Measurements from ENCODE around the gene HEG1.

Gene HEG1

DNA sequence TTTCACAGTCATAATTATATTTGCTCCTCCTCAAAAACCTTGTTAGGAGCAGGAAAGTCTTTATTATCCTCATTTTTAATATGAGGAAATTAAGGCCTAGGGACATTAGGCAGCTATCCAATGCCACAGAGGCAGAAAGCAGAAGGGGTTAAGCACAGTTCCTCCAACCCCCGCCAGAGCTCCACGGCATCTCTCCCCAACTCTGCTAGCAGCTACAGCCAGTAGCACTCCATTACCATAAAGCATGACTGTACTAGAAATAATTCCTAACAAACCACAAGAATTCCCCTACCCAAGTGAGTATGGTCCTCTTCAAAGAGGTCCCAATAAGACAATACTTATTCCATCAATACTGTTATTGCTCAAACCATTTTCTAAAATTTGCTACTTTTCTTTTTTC, 9.8 kb downstream of the HEG1 start:
- no peak for DNase-seq

DNA sequence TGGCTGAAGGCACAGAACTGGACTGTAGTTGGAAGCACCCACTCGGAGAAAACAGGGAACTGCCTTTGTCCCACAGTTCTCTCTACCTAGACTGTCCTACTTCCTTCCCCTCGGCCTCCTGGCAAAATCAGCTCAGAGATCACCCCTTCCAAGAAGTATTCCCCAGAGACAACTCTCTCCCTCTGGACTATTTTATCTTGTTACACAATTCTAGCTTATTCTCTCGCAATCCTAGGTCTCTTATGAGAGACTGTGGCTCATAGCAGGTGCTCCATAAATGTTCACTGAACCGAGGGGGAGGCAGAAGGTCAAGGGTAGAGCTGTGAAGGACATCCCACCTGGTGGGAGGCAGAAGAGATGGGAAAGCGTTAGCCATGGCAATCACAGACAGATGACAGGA, 10.6 kb downstream of the HEG1 start:
- DNase-seq: no peak

DNA sequence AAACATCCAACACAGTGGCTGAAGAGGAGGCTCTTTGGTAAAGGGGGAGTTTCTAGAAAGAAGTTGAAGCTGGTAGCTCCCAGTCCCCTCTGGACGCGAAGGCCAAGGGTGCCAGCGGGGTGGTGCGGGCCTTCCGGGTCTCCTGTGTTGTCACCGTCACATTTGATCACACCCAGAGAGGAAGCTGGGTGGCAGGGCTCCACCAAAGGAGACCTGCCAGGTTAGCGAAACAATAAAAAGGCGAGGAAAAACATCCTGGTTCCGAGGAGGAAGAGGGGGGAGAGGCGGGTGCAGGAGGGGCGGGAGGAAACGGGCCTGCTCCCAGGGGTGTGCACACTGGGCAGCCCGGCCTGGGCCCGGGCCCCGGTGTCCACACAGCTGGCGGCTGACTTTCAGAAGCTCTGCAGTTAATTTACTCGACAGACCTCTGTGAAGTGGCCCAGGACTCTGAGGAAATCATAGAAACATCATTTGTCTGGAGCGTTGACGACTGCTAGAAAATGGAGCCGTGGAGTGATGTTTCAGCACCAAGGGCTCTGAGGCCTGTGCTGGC, 12.1 kb downstream of the HEG1 start:
- no peak for DNase-seq

DNA sequence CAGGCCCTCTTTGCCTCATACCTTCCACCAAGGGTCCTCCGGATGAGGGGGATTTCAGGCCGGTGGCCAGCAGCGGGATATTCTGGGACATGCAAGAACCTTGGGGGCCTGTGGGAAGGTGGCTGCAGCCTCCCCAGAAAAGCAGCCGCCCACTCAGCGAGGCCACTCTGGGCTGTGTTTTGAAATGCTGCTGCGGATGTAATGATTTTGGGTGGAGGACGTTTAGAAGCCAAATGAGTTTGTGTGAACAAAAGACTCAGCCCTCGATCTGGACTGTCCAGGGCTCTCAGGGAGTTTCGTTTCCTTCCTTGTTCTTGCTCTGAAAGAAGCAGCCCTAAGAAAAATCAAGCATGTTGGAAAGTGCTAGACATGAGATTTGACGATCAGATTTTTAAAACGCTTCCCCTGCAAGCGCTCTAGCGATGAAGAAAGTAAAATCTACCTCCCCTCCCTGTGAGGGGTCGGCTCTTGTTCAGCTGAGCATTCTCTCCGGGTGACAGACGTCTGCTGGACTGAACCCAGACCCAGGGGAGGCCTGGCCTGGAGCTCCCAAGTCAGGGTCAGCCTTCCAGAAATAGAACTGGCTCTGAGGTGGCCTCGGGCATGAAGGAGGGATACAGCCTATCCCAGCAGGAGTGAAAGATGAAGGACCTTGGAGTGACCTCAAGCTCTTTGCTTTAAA, 12.9 kb downstream of the HEG1 start:
- DNase-seq: no peak

DNA sequence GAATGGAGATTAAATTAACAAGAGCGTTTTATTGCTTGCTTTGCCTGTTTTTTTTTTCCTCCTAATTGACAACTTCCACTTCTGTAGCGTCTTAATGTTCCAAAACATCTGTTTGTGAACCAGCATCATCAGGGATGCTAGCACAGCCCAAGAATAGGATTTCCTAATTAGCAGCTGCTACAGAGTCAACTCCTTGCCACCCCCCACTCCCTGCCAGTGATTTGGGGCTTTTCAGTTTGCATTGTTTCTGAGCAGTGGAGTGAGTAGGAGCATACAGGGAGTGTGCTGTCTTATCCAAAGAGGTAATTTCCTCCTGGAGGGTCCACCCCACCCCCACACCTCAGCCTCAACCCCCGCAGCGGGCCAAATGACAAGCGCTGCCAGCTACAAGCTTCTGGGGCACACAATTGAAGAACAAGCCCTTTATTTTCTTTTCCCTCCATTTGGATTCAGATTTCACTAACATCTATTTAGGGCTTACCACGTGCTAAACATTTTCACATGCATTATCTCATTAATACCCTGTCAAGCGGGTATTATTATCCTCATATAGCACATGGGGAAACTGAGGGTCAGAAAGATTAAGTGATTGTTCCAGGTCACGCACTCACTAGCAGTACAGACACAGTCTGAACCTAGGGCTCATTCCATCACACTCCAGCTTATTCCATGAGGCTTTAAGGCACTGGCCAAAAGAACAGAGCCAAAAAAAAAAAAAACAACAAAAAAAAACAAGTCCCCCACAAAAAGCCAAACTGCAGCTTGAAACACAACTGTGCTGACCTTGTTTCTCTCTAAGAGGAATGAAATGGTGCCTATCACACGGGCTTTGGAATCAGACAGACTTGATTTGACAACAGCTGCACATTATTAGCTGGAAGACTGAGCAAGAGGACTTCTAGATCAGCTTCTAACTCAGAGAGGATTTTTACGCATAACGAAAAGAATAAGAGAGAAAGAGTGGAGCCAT, 16.4 kb downstream of the HEG1 start:
- no peak for DNase-seq

DNA sequence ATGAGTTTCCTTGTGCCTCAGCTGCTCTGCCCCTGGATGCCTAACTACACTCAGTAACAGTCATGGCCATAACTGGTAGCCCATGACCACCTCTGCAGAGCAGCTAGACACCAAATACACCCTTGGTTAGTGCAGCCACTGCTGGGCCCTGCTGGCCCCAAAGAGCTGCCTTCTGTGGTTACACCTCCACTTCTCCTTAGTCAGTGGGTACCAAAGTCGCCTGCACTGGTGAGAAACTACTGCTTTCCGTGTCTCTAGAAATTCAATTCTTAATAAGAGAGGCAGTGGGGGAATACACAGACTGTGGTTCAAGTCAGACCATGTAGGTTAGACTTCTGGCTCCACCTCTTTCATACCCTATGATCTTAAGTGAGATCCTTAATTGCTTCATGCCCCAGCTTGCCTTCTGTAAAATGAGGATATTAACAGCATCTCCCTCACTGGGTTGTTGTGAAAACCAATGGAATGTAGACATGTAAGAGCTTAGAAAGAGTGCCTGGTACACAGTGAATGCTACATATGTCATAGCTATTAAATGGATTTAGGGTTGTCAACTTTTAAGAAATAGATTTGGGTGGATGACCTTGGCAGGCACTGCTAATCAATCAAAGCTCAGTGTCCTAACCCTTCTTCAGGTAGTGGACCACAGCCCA, 18.2 kb downstream of the HEG1 start:
- DNase-seq: no peak

DNA sequence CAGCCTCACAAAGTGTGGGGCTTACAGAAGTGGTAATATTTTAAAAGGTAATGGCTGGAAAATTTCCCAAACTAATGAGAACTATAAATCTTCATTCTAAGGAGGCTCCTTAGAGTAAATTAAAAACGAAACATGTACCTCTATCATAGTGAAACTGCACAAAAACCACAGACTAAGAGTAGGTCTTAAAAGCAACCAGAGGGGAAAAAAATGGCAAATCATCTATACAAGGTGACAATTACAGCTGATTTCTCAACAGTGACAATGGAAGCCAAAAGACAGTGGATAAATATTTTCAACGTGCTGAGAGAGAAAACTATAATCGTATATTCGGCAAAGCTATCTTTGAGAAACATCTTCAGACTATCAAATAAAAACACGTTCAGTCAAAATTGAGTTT, 20.6 kb downstream of the HEG1 start:
- no peak for DNase-seq

DNA sequence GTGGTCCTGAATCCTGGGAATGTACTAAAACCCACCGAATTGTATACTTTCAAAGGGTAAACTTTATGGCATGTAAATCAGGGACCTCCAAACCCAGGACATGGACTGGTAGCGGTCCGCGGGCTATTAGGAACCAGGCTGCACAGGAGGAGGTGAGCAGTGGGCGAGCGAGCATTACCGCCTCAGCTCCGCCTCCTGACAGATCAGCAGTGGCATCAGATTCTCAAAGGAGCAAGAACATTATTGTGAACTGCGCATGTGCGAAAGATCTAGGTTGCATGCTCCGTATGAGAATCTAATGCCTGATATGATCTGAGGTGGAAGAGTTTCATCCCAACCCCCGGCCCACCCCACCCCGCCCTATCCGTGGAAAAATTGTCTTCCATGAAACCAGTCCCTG, 22.2 kb downstream of the HEG1 start:
- DNase-seq: no peak

DNA sequence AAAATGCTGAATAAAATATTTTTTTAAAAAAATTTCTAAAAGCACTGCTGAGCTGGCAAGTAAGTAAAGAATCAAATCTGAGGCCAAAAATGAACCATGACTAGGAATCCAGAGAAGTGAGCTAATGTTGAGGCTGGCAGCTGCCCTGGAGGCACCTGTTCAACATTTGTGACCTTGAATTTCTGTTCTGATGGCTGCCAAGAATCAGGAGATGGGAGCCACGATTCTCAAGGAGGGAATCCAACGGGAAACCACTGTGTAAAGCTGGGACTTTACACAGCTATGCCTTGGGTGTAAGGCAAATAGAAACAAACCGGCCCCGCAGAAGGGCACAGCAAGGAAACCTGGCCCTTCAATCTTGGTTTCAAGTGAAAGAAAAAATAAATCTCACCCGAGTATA, 22.7 kb downstream of the HEG1 start:
- no peak for DNase-seq

DNA sequence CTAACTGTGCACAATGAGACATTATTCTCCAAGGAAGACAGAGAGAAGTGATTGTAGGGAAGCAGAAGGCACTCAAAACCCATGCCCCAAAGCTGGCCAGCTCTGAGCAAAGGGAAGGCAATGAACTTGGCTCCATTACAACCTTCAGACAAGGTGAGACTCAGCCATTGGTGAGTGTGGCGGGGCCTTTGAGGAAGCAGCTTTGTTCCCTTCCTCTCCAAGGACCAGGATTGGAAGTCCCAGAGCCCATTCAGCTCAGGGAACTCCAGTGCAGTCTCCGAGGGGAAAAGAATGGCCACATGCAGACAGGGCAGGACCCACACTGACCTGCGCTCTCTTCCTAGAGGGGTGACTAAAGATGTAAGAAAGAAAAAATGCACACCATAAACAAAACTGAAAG, 23.1 kb downstream of the HEG1 start:
- no peak for DNase-seq

DNA sequence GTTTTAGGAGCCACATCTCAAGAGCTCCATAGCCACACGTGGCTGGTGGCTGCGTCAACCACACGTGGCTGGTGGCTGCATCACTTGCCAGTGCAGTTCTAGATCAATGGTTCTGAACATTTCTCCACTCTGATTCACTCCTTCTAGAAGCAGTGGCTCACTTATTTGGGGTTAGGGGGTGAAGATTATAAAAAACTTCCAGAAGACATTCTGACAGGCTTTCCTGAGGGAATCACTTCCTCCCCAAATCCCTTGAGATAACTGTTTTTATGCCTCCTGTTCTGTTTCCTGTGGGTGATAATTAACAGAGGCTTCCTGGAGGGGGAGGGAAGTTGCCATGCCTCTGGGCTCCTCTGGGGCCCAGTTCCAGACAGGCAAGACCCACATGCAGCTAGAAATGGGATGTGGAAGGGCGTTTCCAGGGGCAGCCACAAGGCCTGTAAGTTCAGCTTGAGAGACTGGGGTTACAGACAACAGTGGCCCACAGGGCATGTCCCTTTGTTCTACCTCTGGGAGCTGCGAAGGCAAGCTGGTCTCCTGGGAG, 23.6 kb downstream of the HEG1 start:
- DNase-seq: no peak

DNA sequence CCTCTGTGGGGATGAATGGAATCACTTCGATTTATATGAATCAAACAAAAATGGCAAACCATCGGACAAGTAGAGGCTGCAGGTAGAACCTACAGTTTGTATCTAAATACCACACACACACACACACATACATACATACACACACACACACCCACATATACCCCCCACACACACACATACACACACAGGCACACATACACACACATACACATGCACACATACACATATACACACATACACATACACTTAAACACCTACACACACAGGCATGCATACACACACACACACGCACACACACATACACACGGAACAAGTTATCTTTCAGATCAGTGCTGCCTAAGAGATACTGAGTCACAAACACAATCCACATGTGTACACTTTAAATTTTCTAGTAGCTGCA, 24.3 kb downstream of the HEG1 start:
- DNase-seq: no peak

DNA sequence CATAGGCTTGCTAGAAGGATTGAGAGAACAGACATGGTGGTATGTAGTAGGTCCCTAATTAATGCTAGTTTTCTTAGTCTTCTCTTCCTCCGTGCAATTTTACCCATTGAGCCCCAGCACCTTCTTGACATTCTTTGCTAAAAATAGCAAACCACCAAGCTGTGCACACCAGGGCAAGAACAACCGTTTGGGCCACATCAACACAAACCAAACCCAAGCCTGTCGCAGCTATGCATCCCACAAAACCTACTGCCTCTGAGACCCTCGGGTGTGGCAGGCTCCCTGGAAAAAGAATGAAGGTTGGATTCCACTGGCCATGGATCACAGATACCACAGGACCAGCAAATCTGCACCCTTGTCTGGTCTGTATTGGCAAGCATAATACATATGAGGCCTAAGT, 27.1 kb downstream of the HEG1 start:
- no peak for DNase-seq

DNA sequence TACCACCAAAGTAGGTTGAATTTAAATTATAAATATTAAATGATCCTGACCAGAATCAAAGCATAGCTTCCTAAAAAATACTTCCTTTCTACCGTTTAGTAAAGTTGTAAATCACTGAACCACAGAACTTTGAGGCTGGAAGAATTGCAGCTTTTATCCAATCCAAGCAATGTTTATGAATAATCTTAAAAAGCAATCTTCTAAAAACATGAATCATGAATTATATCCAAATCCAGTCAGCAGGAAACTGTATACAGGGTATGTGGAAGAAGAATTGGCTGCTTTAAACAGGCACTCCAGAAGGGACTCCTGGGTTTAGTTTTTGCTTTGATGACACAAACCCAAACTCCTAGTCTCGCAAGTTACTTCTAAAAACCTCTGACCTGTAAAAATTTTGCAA, 30.2 kb downstream of the HEG1 start:
- DNase-seq: no peak

DNA sequence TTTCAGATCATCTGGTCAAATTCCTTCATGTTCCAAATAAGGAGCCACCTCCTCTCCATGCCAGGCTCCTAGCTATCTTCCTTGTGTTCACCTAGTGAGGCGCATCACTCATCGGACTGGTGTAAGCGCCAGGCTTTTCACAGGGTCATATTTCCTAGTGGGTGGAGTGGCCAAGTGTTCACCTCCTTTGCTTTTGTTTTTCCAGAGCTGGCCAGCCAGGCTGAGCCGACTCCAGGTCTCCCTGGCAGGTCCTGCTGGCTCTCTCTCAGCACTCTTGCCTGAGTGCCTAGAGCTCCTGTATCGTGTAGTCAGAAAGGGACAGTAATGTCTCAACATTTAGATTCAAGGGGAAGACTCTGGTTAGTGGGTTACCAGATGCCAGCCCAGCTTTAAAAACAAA, 31.0 kb downstream of the HEG1 start:
- no peak for DNase-seq

DNA sequence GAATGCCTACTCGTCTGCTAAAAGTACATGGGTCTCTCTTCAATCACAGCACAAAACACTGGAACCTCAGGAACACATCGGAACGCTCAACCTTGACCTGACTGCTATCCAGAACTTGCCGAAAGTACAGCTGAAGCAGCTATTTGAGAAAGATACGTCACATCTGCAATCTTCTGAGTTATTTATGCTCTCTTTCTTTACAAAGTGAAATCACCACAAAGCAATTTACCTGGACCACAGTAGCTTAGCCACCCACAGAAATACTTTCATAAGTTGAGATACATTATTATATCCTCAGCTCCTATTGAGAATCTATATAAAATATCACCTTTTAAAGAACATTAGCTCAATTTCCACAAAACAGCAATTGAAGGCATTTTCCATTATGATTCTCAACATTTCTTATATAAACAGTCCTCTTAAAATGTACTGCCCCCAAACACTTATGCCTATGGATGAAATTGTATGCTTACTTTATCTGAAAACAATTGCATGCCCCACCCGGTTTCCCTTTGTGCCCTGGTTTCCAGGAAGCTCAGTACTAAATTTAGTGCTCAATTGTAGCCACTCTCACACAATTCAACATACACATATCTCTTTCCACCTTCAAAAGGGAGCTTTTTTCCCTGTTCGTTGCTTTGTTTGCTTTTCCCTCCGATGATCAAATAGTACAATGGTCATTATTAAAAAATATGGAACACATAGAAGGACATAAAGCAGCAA, 31.8 kb downstream of the HEG1 start:
- no peak for DNase-seq

DNA sequence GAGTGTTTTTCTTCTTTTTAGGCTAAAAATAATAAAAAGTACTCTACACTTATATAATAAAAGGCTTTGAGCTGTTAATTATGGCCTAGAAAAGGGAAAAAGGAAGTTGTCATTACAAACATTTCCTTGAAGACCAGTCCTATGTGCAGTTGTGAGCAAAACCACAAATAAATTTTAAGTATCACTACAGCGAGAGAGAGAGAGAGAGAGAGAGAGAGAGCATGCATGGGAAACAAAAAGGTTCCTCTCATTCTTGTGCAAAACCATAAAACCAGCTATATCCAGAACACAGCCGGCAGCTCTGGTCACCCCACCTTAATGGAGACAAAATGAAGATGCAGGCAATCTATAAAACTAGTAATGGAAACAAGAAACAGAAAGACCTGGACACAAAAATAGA, 33.6 kb downstream of the HEG1 start:
- no peak for DNase-seq

DNA sequence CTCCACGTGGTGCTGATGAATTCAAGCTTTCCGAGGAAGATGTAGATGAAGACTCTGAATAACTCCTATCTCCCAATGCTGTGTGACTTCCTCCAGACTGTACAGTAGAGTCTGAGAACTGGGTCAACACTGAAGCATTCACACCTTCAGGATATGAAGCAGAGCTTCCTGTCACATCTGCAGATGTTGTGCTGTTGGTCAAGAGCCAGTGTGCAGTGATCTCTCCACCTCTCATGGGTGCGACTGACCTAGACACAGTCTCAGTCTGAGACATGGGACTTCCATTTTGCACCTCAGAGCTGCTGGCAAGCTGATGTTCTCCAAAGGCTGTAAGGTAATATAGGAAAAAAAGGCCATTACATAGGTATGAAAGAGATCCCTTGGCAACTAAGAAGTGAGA, 36.5 kb downstream of the HEG1 start:
- DNase-seq: no peak

DNA sequence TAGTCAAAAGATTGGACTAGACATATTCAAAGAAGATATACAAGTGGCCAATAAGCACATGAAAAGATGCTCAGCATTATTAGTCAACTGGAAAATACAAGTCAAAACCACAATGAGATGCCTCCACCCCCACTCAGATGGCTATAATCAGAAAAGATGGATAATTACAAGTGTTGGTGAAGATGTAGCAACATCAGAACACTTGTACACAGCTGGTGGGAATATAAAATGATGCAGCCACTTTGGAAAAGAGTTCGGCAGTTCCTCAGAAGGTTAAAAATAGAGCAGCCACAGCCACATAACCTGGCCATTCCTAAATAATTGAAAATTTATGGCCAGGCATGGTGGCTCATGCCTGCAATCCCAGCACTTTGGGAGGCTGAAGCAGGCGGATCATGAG, 38.4 kb downstream of the HEG1 start:
- no peak for DNase-seq

DNA sequence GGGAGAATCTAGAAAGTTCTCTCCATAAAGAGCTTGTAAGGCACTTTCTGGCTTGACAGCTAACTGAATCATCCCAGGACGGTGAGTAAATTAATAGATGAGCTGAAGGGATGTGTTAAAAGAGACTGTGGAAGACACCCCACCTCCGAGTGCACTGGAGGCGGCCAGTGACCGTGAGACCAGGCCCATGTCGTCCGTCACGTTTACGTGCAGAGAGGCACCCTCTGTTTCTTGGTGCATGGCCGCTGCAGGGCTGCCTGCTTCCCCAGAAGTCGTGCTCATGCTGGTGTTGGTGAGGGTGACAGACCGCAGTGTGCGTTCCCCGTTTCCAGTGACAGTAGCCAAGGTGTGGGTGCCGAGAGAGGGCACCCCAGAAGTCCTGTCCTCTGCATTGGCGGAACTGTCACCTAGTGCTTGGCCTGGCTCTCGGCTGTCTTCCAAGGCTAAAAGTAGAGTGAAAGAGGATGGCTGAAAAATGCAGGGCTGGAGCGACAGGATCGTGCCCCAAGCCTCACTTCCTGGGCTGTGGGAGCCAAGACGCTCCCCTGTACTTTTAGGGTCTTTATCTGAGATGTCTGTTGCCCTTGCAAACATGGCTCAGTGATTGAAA, 41.1 kb downstream of the HEG1 start:
- no peak for DNase-seq

DNA sequence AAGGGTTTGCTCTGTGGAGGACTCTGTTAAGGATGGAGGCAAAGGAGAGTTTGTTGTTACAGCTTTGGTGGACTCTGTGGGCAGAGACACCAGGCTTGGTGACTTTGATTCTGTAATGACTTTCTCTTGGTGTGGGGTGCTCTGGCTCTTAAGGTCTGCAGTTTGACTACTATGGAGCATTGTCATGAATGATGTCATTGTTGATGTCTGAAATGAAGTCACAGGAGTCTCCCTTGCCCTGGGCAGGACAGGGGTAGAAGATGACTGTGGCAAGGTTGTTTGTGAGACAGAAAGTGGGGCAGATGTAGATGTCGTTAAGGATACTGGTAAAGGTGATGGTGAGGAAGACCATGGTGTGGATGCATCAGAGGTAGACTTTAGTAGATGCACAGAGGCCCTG, 42.7 kb downstream of the HEG1 start:
- no peak for DNase-seq

DNA sequence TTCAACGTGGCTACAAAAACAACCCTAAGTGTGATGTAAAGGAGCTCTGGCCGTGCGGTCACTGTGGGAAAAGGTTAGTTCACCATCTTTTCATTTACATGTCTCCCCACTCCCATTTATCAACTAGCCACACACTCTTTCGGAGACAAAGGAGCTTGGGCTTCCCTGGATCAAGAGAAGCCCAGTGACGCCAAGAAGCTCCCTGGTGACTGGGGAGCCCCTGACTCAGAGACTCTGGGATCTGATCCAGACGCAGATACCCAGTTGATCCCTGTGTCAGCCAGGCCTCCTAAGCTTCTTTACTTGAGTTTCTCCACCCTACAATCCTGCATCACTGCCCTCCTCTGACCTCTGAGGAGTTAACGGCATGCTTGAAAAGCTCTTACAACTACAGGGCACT, 43.9 kb downstream of the HEG1 start:
- no peak for DNase-seq

Data from NCI-H1092 (cell line).